ENCODE results near the gene CIDEA. TPM values are rescaled to one million over a fixed set of nuclear protein-coding genes. Genes with fewer than 3 reads are reported as not detected.

The CIDEA gene
- total RNA-seq, 2 donors from 2014 or later: not detected

DNA sequence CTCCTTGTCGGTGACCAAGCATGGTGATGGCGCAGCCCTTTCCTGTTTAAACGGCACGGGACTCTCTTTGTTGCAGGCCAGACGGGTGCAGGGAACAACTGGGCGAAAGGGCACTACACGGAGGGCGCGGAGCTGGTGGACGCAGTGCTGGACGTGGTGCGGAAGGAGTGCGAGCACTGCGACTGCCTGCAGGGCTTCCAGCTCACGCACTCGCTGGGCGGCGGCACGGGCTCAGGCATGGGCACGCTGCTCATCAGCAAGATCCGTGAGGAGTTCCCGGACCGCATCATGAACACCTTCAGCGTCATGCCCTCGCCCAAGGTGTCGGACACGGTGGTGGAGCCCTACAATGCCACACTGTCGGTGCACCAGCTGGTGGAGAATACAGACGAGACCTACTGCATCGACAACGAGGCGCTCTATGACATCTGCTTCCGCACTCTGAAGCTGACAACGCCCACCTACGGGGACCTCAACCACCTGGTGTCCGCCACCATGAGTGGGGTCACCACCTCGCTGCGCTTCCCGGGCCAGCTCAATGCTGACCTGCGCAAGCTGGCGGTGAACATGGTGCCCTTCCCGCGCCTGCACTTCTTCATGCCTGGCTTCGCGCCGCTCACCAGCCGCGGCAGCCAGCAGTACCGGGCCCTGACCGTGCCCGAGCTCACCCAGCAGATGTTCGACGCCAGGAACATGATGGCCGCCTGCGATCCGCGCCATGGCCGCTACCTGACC, 71.0 kb downstream of the CIDEA start:
- ATAC-seq (ENCODE audit: insufficient number of reproducible peaks, low FRiP score, low read depth): no peak
- no peaks in the 10 kb centered on the region for H3K9me3 ChIP-seq
- TF ChIP-seq, protein P1, sequence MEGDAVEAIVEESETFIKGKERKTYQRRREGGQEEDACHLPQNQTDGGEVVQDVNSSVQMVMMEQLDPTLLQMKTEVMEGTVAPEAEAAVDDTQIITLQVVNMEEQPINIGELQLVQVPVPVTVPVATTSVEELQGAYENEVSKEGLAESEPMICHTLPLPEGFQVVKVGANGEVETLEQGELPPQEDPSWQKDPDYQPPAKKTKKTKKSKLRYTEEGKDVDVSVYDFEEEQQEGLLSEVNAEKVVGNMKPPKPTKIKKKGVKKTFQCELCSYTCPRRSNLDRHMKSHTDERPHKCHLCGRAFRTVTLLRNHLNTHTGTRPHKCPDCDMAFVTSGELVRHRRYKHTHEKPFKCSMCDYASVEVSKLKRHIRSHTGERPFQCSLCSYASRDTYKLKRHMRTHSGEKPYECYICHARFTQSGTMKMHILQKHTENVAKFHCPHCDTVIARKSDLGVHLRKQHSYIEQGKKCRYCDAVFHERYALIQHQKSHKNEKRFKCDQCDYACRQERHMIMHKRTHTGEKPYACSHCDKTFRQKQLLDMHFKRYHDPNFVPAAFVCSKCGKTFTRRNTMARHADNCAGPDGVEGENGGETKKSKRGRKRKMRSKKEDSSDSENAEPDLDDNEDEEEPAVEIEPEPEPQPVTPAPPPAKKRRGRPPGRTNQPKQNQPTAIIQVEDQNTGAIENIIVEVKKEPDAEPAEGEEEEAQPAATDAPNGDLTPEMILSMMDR (IDR thresholded peaks at IDR 0.05): no peak
- H3K27ac ChIP-seq: no peak overlapping the region
- no peaks in the 10 kb centered on the region for H3K27me3 ChIP-seq (replicated peaks; ENCODE audit: insufficient read depth)
- H3K4me3 ChIP-seq: no peak overlapping the region
- peaks cover 0 to 18% of the 10 kb centered on the region in 2 donors for H3K4me1 ChIP-seq (ENCODE audit: control insufficient read depth in 1 of 2, low read depth in 2 of 2)
- no peak for DNase-seq (ENCODE audit: low spot score)
- H3K36me3 ChIP-seq: peaks cover 39% of the 10 kb centered on the region

DNA sequence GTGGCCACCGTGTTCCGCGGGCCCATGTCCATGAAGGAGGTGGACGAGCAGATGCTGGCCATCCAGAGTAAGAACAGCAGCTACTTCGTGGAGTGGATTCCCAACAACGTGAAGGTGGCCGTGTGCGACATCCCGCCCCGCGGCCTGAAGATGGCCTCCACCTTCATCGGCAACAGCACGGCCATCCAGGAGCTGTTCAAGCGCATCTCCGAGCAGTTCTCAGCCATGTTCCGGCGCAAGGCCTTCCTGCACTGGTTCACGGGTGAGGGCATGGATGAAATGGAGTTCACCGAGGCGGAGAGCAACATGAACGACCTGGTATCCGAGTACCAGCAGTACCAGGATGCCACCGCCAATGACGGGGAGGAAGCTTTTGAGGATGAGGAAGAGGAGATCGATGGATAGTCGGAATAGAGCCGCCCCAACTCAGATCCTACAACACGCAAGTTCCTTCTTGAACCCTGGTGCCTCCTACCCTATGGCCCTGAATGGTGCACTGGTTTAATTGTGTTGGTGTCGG, 71.6 kb downstream of the CIDEA start:
- Histone ChIP-seq H3K27me3 (replicated peaks; ENCODE audit: insufficient read depth) (no peaks in the 10 kb centered on the region), H3K4me1 (ENCODE audit: control insufficient read depth in 1 of 2, low read depth in 2 of 2) (peaks cover 0 to 16% of the 10 kb centered on the region in 2 donors), H3K27ac (no peak overlapping the region), H3K4me3 (no peak overlapping the region), H3K9me3 (no peaks in the 10 kb centered on the region), H3K36me3 (peaks cover 38% of the 10 kb centered on the region)
- DNase-seq (ENCODE audit: low spot score): no peak
- ATAC-seq (ENCODE audit: insufficient number of reproducible peaks, low FRiP score, low read depth): no peak
- TF ChIP-seq, protein P1 (IDR thresholded peaks at IDR 0.05): no peak

DNA sequence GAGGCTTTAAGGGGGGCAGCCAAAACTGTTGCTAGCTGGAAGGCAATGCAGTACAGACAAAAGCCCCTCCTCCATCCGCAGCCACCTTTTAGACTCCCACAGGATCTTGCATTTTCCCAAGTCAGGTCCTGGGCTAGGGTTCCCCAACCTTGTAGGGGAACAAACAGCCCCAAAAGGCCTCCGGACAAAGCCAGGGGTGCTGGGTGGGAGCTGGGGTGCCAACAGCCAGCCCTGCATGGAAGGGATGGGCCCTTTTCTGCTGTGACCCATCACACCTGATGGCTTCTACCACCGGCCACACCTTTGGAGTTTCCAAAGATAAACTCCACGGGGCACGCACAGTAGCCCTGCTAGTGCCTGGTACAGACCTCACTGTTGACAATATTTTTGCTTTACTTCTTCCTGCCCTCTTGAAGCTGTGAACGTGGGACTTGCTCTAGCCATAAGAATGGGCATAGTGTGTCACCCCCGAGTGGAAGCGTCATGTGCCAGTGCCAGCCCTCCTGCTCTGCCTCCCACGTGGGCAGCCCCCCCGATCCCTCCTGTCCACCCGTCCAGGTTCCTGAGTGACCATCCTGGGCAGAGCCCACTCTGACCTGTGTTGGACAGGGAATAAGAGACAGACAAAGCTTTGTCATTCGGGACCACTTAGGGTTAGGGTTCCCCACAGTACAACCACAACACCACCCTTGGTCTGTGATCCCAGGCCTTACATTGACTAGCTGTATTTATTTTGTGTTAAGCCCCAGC, 72.7 kb downstream of the CIDEA start:
- peaks cover 0 to 10% of the 10 kb centered on the region in 2 donors for H3K4me1 ChIP-seq (ENCODE audit: control insufficient read depth in 1 of 2, low read depth in 2 of 2)
- DNase-seq (ENCODE audit: low spot score) (no peak), ATAC-seq (ENCODE audit: insufficient number of reproducible peaks, low FRiP score, low read depth) (no peak)
- H3K9me3 ChIP-seq: no peaks in the 10 kb centered on the region
- no peaks in the 10 kb centered on the region for H3K27me3 ChIP-seq (replicated peaks; ENCODE audit: insufficient read depth)
- peak overlapping the region; percentile 12 to 41 for H3K27ac ChIP-seq
- no peak overlapping the region for H3K4me3 ChIP-seq
- TF ChIP-seq, protein P1 (IDR thresholded peaks at IDR 0.05): no peak
- peaks cover 31% of the 10 kb centered on the region for H3K36me3 ChIP-seq

Other genes starting within 250 kb of the CIDEA start
- gene ANKRD62, start 160.5 kb upstream of the CIDEA start, total RNA-seq: not detected
- 100 to 1,000 TPM; 357 to 454 TPM for gene TUBB6, start 53.9 kb downstream of the CIDEA start, total RNA-seq
- 10 to 100 TPM; 24.2 to 58.1 TPM for gene AFG3L2, start 122.9 kb downstream of the CIDEA start, total RNA-seq
- 1 to 10 TPM in 1 of 2 donors, under 1 TPM in 1; 0.81 to 4.3 TPM for gene PRELID3A, start 153.6 kb downstream of the CIDEA start, total RNA-seq

All from thoracic aorta (tissue), 2 donors.